ENCODE data around the gene GRIN2A. TPM values are rescaled to one million over a fixed set of nuclear protein-coding genes. Genes with fewer than 3 reads are reported as not detected.
"Not testable (repeated sequence)": the region's sequence is repeated elsewhere in the genome, so short reads cannot be mapped to it uniquely, and the experiment has no call there.

Gene GRIN2A
- total RNA-seq, 1 donor from 2014 or later: 5.3 TPM

DNA sequence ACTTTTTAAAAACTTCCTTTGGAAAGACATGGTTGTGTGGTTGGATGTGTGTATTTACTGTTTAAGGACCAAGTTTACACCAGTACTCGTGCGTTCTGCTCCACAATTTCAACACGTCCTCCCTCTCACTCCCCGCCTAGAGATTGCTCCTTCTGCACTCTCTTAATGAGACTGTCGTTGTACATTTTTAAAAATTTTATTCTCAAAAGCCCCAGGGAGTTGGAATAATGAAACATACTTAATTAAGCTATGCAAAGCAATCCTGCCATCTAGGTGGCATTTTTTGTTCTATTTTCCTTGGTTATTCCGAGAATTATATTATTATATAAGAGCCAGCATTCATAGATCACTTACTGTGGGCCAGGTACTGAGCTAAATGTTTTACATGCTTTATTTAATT is 264.5 kb downstream of the GRIN2A start:
- DNase-seq (ENCODE audit: low spot score): no peak

DNA sequence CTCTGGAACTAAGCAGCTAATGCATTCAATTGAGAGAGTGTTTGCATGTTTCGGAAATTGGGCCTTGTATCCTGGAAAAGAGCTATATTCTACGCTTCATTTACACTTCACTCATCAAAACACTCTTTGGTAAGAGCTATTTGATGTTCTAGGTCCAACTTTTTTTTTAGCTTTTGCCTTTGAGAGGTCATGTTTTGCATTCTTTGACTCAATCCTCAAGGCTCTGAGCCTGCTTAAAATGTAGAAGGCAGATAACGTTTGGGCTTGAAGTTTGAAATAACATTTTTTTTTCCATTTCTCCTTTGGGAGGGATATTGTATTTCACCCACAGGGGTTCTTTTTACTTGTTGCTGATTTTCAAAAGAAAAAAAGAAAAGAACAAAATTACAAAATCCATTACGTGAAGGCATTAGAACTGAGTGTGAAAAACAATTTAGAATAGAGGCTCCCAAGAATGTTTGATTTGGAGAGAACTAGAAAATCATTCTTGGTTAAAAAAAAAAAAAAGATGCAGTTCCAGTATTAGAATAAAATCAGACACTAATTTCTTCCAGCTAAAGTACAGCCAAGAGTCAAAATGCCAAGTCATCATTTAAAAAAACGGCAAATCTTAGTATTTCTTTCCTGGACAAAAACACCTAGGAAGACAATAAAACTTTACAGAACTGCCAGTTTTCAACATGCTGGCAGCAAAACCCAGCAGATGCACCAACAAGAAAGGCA is 268.5 kb downstream of the GRIN2A start:
- peak; percentile 5 for DNase-seq (ENCODE audit: low spot score)

DNA sequence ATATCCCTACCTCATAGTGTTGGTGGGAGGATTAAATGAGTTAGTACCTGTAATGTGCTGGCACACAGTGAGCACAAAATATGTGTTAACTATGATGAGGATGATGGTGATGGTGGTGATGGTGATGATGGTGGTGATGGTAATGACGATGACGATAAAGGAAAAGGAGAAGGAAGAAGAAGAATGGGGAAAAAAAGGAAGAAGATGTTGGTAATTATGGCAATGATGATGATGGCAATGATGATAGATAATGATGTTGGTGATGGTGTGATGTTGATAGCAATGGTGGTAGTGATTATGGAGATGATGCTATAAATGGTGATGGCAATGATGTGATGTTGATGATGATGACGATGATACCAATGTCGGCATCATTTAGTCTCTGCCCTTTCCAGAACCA is 270.2 kb downstream of the GRIN2A start:
- DNase-seq (ENCODE audit: low spot score): no peak

DNA sequence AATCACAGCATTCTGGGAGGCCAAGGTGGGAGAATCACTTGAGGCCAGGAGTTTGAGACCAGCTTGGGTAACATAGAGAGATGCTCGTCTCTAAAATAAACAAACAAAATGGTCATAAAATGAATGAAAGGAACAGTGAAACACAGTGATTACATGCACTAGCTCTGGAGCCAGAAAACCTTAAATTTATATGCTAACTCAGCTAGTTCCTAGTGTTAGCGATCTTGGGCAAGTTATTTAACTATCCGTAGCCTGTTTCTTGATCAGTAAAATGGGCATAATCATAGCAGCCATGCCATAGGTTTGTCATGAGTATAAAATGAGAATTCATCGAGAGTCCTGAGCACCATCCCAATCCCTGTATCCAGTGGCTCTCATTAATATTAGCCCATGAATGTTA is 271.0 kb downstream of the GRIN2A start:
- DNase-seq (ENCODE audit: low spot score): no peak

DNA sequence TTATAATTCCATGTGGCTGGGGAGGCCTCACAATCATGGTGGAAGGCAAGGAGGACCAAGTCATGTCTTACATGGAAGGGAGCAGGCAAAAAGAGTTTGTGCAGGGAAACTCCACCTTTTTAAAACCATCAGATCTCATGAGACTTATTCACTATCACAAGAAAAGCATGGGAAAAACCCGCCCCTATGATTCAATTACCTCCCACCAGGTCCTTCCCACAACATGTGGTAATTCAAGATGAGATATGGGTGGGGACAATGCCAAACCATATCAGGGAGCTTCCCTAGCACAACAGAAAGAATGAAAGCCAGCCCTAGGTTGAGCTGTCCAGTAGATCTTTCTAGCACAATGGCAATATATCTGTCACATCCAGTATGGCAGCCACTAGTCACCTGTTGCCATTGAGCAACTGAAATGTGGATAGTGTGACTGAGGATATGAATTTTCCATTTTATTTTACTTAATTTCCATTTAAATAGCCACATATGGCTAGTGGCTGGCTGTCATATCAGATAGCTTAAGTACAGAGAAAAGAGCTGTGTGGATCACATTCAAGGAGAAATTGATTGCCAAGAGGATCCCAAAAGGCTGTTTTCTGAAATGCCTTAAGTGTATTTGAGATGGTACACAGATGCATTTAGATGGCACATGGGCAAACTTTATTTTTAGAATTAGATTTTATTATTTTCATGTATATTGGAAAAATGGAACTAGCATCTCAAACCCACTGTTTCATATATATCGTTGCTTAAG is 273.0 kb downstream of the GRIN2A start:
- DNase-seq (ENCODE audit: low spot score): no peak

DNA sequence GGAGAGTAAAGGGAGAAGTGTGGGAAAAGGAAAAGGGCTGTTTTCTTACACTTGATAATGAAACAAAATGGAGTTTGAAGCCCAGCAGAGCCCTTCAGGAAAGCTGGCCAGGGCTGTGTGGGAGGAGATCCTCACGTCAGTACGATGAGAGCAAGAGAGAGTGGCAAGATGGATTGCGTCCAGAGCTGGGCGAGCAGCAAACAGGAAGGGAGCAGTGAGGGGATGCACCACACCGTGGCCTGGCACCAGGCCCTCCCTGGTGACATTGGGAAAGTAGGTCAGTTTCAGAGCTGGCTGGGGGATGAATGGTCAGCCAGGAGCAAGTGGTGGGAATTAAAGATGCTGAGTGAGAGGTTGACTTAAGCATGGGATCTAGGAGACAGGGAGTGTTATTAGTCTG is 273.6 kb downstream of the GRIN2A start:
- no peak for DNase-seq (ENCODE audit: low spot score)

DNA sequence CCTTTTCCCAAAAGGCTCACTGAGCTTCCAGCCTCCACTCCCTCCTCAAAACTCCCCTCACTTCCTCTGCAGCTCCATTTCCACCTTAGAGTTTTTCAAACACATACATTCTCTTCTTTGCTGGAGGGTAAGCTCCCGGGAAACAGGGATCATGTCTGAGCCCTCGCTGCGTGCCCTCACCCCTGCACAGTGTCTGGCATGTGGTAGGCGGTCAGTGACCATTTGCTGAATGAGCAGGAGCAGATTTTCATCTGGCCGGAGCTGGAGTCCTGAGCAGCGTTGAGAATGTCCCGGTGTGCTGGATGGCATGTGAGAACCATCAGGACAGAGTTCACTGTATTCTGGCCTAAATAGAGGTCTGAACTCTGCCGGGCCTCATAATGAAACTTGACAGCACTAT is 274.5 kb downstream of the GRIN2A start:
- DNase-seq (ENCODE audit: low spot score): no peak

DNA sequence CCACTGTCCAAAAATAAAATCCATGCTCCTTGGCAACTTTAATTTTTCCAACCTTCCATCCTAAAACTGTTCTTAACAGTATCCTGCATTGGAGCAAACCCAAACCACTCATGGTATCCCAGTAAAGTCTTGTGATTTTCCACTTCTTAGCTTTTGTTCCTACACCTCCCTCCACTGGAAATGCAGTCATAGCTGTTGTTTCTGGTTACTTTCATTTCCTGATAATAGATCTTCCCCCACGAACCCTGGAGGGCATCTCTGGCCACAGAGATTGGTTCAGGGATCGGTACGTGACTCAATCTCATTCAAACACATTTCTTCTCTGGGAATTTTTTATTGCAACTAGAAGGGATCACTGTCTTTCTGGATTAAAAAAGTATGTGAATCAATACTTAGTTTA is 276.0 kb downstream of the GRIN2A start:
- no peak for DNase-seq (ENCODE audit: low spot score)

DNA sequence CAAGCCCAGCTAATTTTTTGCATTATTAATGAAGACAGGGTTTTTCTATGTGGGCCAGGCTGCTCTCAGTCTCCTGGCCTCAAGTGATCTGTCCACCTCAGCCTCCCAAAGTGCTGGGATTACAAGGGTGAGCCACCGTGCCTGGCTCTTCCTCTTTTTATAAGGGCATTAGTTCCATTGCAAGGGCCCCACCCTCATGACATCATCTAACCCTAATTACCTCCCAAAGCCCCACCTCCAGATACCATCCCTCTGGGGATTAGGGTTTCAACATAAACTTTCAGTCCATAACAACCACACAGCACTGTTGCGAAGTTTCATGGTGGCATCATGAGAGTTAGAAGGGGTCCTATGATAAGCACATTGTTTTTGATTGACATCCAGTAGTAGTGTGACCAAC is 277.7 kb downstream of the GRIN2A start:
- DNase-seq (ENCODE audit: low spot score): no peak

DNA sequence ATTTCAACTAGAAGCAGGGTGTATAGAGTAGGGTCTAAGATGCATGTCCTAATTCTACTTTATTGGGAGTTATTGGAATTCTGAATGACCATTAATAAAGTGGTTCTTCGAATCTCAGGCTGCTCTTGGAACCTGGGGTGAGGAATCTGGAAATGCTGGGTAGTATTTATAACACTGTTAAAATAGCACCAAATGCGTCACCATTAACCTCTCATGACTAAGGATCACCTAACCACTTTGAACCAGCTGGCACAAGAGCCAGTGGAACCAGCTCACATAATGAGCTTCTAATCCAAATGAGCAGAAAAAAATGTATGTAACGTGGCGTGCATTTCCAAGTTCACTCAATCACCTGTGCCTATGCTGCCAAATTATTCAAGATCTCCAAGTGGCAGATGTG is 281.7 kb downstream of the GRIN2A start:
- no peak for DNase-seq (ENCODE audit: low spot score)

DNA sequence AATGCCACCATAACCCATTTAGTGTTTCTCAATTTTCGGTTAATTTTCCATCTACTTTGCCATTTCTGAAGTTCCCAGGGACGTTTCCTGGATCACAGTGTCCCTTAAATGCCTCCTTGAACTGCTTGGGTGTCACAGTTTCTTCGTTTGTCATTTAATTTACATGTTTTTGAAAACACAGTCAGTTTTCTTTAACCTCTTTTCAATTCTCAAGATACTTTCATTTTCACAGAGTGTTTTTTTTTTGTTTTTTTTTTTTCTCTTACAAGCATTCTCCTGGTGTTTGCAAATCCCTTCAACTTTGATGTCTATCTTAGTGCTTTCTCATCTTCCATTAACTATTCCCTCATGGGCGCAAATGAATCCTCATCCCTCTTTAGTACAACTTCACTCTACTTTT is 283.7 kb downstream of the GRIN2A start:
- no peak for DNase-seq (ENCODE audit: low spot score)

DNA sequence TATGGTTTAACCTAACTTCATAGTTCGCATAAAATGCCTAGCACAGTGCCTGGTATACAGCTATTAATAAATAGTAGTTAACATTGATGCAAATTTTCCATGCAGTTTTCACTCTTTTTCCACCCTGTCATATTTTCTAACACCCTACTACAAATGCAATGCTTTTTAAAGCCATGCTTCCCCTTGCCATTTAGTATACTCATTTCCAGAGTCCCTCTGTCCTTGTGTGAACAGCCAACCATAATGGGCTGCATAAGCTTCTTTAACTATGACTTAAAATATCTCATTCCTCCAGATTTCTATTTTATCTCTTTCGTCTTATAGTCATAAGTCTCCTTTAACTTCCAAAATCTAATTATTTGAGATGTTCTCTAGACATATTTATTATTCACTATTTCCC is 284.1 kb downstream of the GRIN2A start:
- no peak for DNase-seq (ENCODE audit: low spot score)

DNA sequence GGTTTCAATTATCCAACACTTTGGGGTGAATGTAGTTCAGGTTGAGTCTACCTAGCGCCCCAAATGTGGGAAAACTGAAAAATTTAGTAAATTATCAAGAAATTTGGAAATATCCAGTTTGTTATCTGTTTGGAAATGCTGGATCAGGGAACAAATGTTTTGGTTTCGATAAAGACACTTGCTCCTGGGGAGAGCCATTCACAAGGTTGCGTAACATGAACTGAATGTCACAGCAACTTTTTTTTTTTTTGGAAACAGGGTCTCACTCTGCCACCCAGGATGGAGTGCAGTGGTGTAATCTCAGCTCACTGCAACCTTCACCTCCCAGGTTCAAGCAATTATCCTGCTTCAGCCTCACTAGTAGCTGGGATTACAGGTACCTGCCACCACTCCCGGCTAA is 286.4 kb downstream of the GRIN2A start:
- DNase-seq (ENCODE audit: low spot score): no peak

DNA sequence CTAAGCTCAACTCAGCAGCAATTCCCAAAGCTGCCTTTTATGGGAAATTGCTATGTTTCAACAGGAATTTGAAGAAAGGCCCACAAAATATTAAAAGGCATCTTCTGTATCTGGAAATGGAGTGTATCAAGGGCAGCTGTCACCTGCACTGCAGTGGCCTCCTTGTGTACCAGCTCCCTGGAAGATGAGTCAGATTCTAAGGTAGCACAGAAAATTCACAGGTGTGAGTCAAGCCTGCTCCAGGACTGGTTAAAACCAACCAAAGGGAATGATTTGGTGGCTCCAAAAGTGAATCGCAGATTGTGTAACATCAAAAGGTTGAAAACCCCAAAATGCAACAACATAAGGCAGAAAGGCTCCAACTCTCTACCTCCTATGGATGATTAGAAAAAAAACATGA is 296.4 kb downstream of the GRIN2A start:
- DNase-seq (ENCODE audit: low spot score): no peak

DNA sequence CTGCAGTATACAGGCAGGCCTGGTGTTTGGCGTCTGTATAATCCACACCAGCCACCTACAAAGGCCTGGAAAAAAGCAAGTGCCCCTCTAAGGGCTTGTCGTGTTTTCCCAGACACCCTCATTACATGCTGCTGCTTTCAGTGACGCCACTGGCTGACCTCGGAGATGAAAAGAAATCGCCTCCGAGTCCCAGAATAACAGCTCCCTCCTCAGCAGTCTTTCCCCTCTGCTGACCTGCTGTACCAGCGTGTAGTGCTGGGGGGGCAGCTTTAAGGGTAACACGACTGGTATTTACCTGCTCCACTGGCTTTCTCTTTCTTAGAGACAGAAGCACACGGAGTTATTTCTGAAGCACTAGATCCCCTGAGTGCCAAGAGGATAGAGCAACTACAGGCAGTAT is 296.8 kb downstream of the GRIN2A start:
- DNase-seq (ENCODE audit: low spot score): peak; percentile 6

DNA sequence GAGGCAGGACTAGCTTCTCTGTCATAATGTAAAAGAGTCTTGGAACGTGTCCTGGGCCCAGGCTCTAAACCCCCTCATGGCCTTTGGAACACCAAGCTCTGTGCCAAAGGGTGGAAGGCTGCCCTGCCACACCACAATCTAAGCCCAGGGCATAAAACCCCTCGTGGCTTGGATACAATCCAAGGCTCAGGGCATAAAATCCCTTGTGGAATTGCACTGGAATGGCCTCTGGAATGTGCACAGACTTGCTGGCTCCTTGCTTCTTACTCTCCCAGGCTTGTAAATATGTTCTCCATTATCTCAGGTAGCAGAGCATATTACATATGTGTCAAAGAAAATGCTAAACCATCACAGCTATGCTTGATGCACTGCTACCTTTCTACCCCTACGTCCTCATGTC is 306.2 kb downstream of the GRIN2A start:
- not testable (repeated sequence) for DNase-seq (ENCODE audit: low spot score)

DNA sequence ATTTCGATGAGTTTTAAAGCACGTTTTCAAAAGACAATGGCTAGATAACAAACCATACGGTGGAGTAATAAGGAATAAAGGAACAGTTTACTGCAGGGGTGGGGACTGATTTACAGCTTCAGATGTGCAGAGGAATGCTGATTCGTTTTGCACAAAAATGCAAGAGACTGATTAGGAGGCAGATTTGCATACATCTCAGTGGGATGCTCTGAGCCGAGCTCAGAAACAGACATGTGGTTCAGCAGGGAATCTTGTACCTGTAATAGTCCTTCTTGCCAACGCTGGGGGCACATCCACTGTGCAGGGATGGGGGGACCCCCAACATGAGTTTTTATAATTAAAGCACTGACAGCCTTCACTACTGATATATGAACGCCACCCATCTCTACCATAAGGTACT is 308.0 kb downstream of the GRIN2A start:
- no peak for DNase-seq (ENCODE audit: low spot score)

DNA sequence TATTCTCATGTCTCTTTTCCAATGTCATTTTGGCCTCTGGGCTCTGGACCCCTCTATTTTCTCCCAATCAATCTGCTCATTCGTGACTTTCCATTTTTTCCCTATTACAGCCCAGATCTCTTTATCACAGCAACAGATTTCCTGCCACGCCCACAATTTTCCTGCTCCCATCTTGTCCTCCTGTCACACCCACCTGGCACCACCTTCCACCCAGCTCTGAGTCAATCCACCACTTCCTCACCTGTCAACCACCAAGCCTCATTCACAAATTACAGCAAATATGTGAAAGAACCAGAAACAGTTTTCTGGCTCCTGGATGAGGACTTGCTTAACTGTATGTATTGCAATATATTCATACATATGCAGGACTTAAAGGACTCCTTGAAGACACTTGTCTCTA is 311.3 kb downstream of the GRIN2A start:
- DNase-seq (ENCODE audit: low spot score): no peak

DNA sequence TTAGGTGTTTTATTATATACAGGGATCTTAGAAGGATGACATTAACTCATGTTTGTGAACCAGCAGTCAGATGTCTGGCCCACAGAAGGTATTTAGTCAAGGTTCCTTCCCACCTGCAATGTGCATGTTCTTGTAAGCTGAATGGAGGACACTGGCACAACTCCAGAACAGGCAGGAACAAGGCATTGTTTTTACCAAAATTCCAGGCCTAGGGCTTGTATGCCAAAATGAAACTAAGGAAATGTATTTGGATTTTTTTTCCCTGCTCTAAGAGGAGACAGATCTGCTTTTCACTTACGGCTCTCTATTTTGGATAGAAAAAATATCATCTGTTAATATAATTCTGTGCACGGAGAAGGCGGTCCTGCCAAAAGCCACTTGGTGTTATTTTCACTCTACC is 312.5 kb downstream of the GRIN2A start:
- DNase-seq (ENCODE audit: low spot score): no peak

DNA sequence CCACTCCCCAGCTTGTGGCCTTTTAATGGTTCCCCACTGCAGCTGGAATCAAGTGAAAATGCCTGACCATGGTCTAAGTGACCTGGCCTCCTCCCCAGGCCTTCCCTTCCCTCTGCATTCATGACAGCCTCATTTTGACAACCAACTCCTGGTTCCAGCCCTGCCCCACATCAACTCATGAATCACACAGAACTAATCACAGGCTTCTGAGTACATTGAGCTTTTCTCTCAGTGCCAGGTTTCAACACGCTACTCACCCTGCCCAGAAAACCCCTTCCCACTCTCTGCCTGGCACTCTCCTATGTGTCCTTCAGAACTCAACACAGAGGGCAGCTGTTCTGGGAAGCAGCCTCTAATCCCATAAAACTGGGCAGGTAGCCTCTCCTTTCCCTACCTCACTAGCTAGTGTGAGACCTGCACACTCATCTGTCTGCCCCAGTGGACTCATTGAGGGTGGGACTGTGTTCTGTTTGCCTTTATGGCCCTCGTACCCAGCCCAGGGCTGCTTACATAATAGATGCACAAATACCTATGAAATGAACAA is 313.6 kb downstream of the GRIN2A start:
- DNase-seq (ENCODE audit: low spot score): no peak

DNA sequence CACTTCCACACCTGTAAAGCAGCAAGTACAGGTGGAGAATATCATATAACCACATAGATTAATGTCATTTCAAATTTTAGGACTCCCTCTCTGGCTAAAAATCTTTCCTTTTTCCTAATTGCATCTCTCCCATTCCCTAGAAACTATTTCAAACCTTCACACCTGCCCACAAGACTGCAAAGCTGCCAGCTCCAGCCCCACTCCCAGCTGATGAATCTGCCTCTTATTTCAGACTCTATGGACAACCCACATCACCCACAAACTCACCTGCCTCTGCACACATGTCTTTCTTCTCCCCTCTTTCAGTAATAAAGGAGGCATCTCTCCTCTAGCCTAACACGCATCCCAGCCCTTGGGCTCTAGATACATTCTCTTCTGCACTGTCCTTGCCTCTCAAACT is 315.1 kb downstream of the GRIN2A start:
- DNase-seq (ENCODE audit: low spot score): no peak

DNA sequence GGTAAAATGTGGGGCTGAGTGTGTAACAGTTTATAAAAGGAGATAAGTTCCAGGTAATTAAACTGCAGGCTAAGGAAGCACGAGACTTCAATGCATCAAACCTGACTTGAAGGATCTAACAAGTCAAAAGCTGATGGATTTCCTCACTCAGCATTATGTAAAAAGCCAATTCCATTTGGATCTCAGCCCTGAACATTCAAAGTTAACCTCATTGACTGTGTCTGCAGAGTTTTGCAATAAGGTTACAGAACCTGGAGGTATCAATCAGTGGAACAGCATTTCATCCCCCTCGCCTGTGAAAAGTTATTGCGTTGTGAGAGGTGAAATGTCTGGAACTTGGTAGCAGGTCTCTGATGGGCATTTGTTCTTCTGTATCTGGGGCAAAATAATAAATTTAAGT is 317.8 kb downstream of the GRIN2A start:
- no peak for DNase-seq (ENCODE audit: low spot score)

DNA sequence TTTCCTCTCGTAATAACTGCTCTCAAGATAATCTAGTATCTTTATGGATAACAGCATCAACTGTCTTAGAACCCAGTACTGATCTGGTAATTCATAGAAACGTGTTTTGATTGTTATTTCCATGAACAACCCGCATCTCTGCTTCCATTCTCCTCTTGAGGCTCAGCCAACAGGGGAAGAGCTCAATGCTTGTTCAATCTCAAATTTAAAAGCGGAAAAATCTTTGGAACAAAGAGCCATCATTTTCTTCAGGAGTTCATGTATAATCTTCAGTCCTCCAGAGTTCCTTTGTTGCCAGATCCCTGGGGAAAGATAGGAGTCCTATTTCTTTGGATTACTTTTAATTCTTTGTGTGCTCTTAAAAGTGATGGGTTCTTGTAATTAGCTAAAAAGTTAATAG is 319.9 kb downstream of the GRIN2A start:
- no peak for DNase-seq (ENCODE audit: low spot score)
